ENCODE data around the gene CHRM4. TPM values are rescaled to one million over a fixed set of nuclear protein-coding genes. Genes with fewer than 3 reads are reported as not detected.
A peak's percentile ranks its signal among the peaks of the same experiment; 100 is the strongest.

CHRM4 gene
- total RNA-seq, 2 donors from 2014 or later, result not detected

DNA sequence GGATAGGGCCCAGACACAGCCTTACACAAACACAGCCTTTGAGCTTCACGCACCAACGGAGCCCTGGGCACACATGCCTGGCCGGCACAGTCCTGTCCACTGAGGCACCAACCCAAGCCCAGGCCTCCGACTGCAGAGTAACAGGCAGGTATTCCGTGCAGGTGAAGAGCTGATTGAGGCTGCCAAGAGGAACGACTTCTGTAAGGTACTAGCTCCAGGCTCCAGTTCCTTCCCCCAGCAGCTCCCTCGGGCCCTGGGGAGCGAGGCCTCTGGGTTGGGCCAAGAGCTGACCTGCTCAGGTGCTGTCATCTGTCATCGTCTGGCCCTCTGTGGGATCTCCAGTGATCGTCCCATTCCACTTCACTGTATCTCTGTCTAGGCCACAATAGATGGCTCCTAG lies 13.3 kb downstream of the CHRM4 start:
- ATAC-seq, result no peak
- Histone ChIP-seq H3K36me3 (replicated peaks in 1 of 2; ENCODE audit: insufficient read depth in 1 of 2, low read depth in 2 of 2) (peaks cover 13 to 23% of the 10 kb centered on the region in 2 donors), H3K4me3 (no peak overlapping the region), H3K27ac (peak overlapping the region in 1 of 4 donors; percentile 17), H3K9me3 (no peaks in the 10 kb centered on the region), H3K4me1 (peaks cover 28% of the 10 kb centered on the region), H3K27me3 (peaks cover 0 to 10% of the 10 kb centered on the region in 2 donors)
- TF ChIP-seq, protein P1, sequence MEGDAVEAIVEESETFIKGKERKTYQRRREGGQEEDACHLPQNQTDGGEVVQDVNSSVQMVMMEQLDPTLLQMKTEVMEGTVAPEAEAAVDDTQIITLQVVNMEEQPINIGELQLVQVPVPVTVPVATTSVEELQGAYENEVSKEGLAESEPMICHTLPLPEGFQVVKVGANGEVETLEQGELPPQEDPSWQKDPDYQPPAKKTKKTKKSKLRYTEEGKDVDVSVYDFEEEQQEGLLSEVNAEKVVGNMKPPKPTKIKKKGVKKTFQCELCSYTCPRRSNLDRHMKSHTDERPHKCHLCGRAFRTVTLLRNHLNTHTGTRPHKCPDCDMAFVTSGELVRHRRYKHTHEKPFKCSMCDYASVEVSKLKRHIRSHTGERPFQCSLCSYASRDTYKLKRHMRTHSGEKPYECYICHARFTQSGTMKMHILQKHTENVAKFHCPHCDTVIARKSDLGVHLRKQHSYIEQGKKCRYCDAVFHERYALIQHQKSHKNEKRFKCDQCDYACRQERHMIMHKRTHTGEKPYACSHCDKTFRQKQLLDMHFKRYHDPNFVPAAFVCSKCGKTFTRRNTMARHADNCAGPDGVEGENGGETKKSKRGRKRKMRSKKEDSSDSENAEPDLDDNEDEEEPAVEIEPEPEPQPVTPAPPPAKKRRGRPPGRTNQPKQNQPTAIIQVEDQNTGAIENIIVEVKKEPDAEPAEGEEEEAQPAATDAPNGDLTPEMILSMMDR (IDR thresholded peaks at IDR 0.05), result no peak
- no peak for DNase-seq
- 40 to 80% methylated on average over 2 to 10 of the region's 10 CpGs for WGBS, 2 donors
- intact Hi-C loops (cut with DNase I), result no loop called here

DNA sequence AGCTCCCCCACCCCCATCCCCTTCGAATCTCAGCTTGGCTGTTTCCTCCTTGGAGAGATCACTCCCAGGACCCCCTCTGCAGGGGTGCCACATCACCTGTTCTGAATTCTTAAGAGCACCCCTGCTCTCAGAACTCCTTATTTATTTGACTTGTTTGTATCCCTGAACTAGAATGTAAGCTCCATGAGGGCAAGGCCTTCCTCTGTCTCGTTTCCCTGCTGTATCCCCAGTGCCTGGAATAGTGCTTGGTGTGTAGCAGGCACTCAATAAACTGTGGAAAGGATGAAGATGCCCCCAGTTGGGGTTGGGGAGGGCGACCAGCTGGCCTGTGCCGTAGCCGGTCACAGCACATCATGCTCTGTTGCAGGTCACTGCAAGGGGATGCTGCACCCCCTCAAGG lies 13.7 kb downstream of the CHRM4 start:
- Histone ChIP-seq H3K27me3 (peaks cover 0 to 7% of the 10 kb centered on the region in 2 donors), H3K4me1 (peaks cover 28% of the 10 kb centered on the region), H3K4me3 (no peak overlapping the region), H3K36me3 (replicated peaks in 1 of 2; ENCODE audit: insufficient read depth in 1 of 2, low read depth in 2 of 2) (peaks cover 13 to 23% of the 10 kb centered on the region in 2 donors), H3K27ac (no peak overlapping the region), H3K9me3 (no peaks in the 10 kb centered on the region)
- no peak for TF ChIP-seq POLR2A (IDR thresholded peaks at IDR 0.05)
- TF ChIP-seq, protein P1 (IDR thresholded peaks at IDR 0.05), result no peak
- intact Hi-C loops (cut with DNase I), result no loop called here
- DNase-seq (no peak), ATAC-seq (no peak)
- 92 to 100% methylated on average over 5 of the region's 5 CpGs for WGBS, 2 donors

DNA sequence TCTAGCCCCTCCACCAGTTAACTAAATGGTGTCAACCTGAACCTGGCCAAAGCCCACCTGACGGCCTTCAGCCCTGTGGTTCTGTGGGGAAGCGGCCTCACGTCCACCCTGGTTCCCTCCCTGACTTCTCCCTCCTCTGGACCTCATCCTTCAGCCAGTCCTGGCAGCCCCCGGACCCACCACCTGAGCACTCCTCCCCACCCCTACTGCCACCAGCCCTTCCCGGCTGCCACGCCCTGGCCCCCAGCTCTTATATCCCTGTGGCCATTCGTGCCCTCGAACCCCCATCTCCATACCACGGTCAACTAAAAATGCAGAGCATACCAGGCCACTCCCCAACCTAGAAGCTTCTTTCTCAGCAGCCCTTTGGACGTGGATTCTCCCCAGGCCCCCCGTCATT lies 14.3 kb downstream of the CHRM4 start:
- Histone ChIP-seq H3K9me3 (no peaks in the 10 kb centered on the region), H3K27me3 (peaks cover 0 to 4% of the 10 kb centered on the region in 2 donors), H3K36me3 (replicated peaks in 1 of 2; ENCODE audit: insufficient read depth in 1 of 2, low read depth in 2 of 2) (peaks cover 13 to 23% of the 10 kb centered on the region in 2 donors), H3K4me3 (no peak overlapping the region), H3K27ac (no peak overlapping the region), H3K4me1 (peaks cover 26% of the 10 kb centered on the region)
- intact Hi-C loops (cut with DNase I), result no loop called here
- TF ChIP-seq, protein P1 (IDR thresholded peaks at IDR 0.05), result no peak
- TF ChIP-seq POLR2A (IDR thresholded peaks at IDR 0.05), result no peak
- no peak for DNase-seq
- WGBS, 2 donors, result 96 to 97% methylated on average over 11 of the region's 11 CpGs
- ATAC-seq, result no peak

DNA sequence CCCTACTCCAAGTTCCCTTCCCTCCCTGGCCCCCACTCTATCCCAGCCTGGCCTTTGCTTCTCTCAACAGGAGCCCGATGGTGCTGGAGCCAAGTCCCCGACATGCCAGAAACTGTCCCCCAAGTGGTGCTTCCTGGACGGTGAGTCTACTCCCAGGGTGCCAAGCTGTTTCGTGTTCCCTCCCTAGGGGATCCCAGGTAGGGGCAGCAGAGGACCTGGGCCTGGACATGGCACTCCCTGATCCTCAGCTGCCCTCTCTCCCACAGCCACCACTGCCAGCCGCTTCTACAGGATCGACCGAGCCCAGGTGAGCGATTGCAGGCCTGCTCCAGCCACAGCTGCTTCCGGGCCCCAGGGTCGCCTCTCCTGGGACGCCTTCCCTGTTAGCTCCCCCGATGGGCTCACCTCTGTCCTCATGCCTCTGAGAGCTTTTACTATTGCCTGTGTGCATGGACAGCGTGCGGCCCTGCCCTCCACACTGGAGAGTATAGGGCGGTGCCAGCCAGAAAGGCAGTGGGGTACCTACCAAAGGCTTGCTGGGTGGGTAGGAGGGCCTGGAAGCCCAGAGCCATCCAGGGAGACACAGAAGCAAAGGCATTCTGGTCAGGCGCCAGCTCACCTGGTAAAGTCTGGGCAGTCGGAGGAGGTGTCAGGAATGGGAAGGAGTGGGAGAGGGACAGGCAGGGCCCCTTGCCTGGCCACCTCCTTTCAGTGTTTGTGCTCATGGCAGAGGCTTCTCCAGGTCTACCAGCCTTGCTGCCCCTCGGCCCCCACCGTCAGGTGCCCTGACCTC lies 15.1 kb downstream of the CHRM4 start:
- DNase-seq, result no peak
- Histone ChIP-seq H3K4me1 (peaks cover 19% of the 10 kb centered on the region), H3K4me3 (no peak overlapping the region), H3K36me3 (replicated peaks in 1 of 2; ENCODE audit: insufficient read depth in 1 of 2, low read depth in 2 of 2) (peaks cover 13 to 25% of the 10 kb centered on the region in 2 donors), H3K9me3 (no peaks in the 10 kb centered on the region), H3K27me3 (no peaks in the 10 kb centered on the region), H3K27ac (no peak overlapping the region)
- intact Hi-C loops (cut with DNase I), result no loop called here
- no peak for ATAC-seq
- WGBS, 2 donors, result 93 to 94% methylated on average over 19 of the region's 19 CpGs
- TF ChIP-seq POLR2A (IDR thresholded peaks at IDR 0.05), result no peak
- TF ChIP-seq, protein P1 (IDR thresholded peaks at IDR 0.05), result no peak

Measured in body of pancreas (tissue), 4 donors.